SK-N-SH (cell line): Measurements from ENCODE around the gene CYP2W1. TPM values are rescaled to one million over a fixed set of nuclear protein-coding genes. Genes with fewer than 3 reads are reported as not detected.

Experiments
- CTCF ChIA-PET: fragments of 300-600, 350-600 bp; formaldehyde crosslinking; extraction: SDS; loops from one replicate; lab custom pipeline; 2021; lab: Yijun Ruan, JAX
- POLR2A ChIA-PET: fragments of 350-600 bp; sonication (Branson Sonifier 250); formaldehyde crosslinking; extraction: SDS; loops from one replicate; lab custom pipeline; 2020; ENCODE audit warnings: antibody characterized with exemption, inconsistent platforms; lab: Yijun Ruan, JAX
- DNase-seq: peaks from one replicate; pipeline ENCODE4 v3.0.0; 2012
- H2AFZ ChIP-seq: fragments of 200-600 bp; sonication (generic); 2 replicates; pipeline ENCODE4 v1.8.1; 2016; ENCODE audit warnings: antibody characterized with exemption, mild to moderate bottlenecking, low read depth
- H3F3A ChIP-seq: fragments of 200-600 bp; sonication (generic); replicated peaks from 2 replicates; pipeline ENCODE3; 2016; ENCODE audit warnings: antibody characterized with exemption, mild to moderate bottlenecking; ENCODE audit not compliant: insufficient read depth
- H3K27ac ChIP-seq, 2 experiments: fragments of 200-500 bp in 1 of 2; fragments of 200-600 bp in 1 of 2; sonication (Bioruptor generic) in 1 of 2; sonication (generic), shearing (Covaris generic) in 1 of 2; 2 replicates each; pipeline versions ENCODE4 v1.5.1 to v1.6.1; 2014 to 2016; ENCODE audit warnings: low read depth in 2 of 2, inconsistent platforms in 1 of 2, low read length in 1 of 2, mild to moderate bottlenecking in 1 of 2, mixed read lengths in 1 of 2
- H3K27me3 ChIP-seq: fragments of 200-600 bp; sonication (generic), shearing (Covaris generic); 2 replicates; pipeline ENCODE4 v1.6.1; 2016; ENCODE audit warnings: mixed run types; ENCODE audit not compliant: insufficient read depth
- H3K36me3 ChIP-seq, 2 experiments: fragments of 200-500 bp in 1 of 2; fragments of 200-600 bp in 1 of 2; sonication (Bioruptor generic) in 1 of 2; sonication (generic) in 1 of 2; replicated peaks in 1 of 2; 2 replicates each; pipeline versions ENCODE3 to v1.5.1; 2014 to 2016; ENCODE audit warnings: low read length in 1 of 2, mild to moderate bottlenecking in 1 of 2; ENCODE audit not compliant: insufficient read depth in 2 of 2, control insufficient read depth in 1 of 2
- H3K4me1 ChIP-seq, 2 experiments: fragments of 200-500 bp in 1 of 2; fragments of 200-600 bp in 1 of 2; sonication (Bioruptor generic) in 1 of 2; sonication (generic), shearing (Covaris generic) in 1 of 2; 2 replicates each; pipeline versions ENCODE4 v1.5.1 to v1.6.1; 2014 to 2016; ENCODE audit warnings: low read depth in 1 of 2, low read length in 1 of 2, mixed run types in 1 of 2; ENCODE audit not compliant: insufficient read depth in 2 of 2, control insufficient read depth in 1 of 2
- H3K4me2 ChIP-seq: fragments of 200-600 bp; sonication (generic), shearing (Covaris generic); 2 replicates; pipeline ENCODE4 v1.6.1; 2017; ENCODE audit warnings: mixed run types
- H3K4me3 ChIP-seq, 2 experiments: fragments of 200-500 bp in 1 of 2; fragments of 200-600 bp in 1 of 2; sonication (Bioruptor generic) in 1 of 2; sonication (generic), shearing (Covaris generic) in 1 of 2; 2 replicates each; pipeline versions ENCODE4 v1.5.1 to v1.8.1; 2014 to 2016; ENCODE audit warnings: low read depth in 2 of 2, inconsistent platforms in 1 of 2, low read length in 1 of 2, mild to moderate bottlenecking in 1 of 2, mixed read lengths in 1 of 2, moderate library complexity in 1 of 2
- H3K79me2 ChIP-seq: fragments of 200-600 bp; sonication (generic); 2 replicates; pipeline ENCODE4 v1.8.1; 2017; ENCODE audit warnings: mild to moderate bottlenecking; ENCODE audit not compliant: insufficient read depth
- H3K9ac ChIP-seq: fragments of 200-600 bp; sonication (generic); 2 replicates; pipeline ENCODE4 v1.6.1; 2017; ENCODE audit warnings: mixed run types
- H3K9me2 ChIP-seq: fragments of 200-600 bp; sonication (generic); 2 replicates; pipeline ENCODE4 v1.6.1; 2017; ENCODE audit warnings: mixed run types
- H3K9me3 ChIP-seq: fragments of 200-600 bp; sonication (generic); 2 replicates; pipeline ENCODE4 v1.6.1; 2017; ENCODE audit warnings: mixed run types, mild to moderate bottlenecking, moderate library complexity
- H4K20me1 ChIP-seq: fragments of 200-600 bp; sonication (generic); 2 replicates; pipeline ENCODE4 v1.6.1; 2017; ENCODE audit warnings: mild to moderate bottlenecking, mixed run types; ENCODE audit not compliant: insufficient read depth
- CHD2 ChIP-seq: fragments of 150-350 bp; IDR thresholded peaks from 2 replicates; pipeline ENCODE4 v1.6.1; 2018; ENCODE audit warnings: low read length; ENCODE audit not compliant: partially characterized antibody
- CTCF ChIP-seq: fragments of 200-600 bp; sonication (generic); IDR thresholded peaks from 2 replicates; pipeline ENCODE4 v1.6.1; 2017; ENCODE audit warnings: antibody characterized with exemption, mild to moderate bottlenecking, moderate library complexity
- ELF1 ChIP-seq: IDR thresholded peaks from 2 replicates; pipeline ENCODE4 v1.4.0; 2012
- EP300 ChIP-seq, 2 experiments: IDR thresholded peaks; 2 replicates each; pipeline versions ENCODE4 v1.4.0 to v1.6.1; 2012; ENCODE audit warnings: borderline replicate concordance in 1 of 2, low read depth in 1 of 2, low read length in 1 of 2
- EZH2phosphoT487 ChIP-seq: fragments of 200-600 bp; sonication (generic); IDR thresholded peaks from 2 replicates; pipeline ENCODE4 v1.6.1; 2017; ENCODE audit warnings: low read depth, mixed run types, mild to moderate bottlenecking, antibody characterized with exemption, moderate library complexity, borderline replicate concordance
- FOSL2 ChIP-seq: IDR thresholded peaks from 2 replicates; pipeline ENCODE4 v1.4.0; 2012; ENCODE audit warnings: low read depth, mild to moderate bottlenecking, moderate library complexity, borderline replicate concordance
- FOXJ3 ChIP-seq: sonication (generic); formaldehyde crosslinking; IDR thresholded peaks from 2 replicates; pipeline ENCODE4 v1.5.1; 2020; ENCODE audit warnings: mild to moderate bottlenecking, missing genetic modification reagents
- GABPA ChIP-seq: IDR thresholded peaks from 2 replicates; pipeline ENCODE4 v1.4.0; 2012; ENCODE audit warnings: low read depth, mild to moderate bottlenecking
- MAX ChIP-seq: IDR thresholded peaks from 2 replicates; pipeline ENCODE4 v1.4.0; 2012; ENCODE audit warnings: low read depth
- MEF2A ChIP-seq: IDR thresholded peaks from 2 replicates; pipeline ENCODE4 v1.4.0; 2012; ENCODE audit warnings: low read depth, borderline replicate concordance
- MXI1 ChIP-seq: IDR thresholded peaks from 2 replicates; pipeline ENCODE4 v1.6.1; 2012; ENCODE audit warnings: mild to moderate bottlenecking, low read depth, low read length, improper control_type of control experiment
- NFIC ChIP-seq: IDR thresholded peaks from 2 replicates; pipeline ENCODE4 v1.4.0; 2012; ENCODE audit warnings: borderline replicate concordance
- PBX3 ChIP-seq: IDR thresholded peaks from 2 replicates; pipeline ENCODE4; 2012
- POLR2AphosphoS5 ChIP-seq: IDR thresholded peaks from 2 replicates; pipeline ENCODE4 v1.6.1; 2012; ENCODE audit warnings: low read depth, low read length
- RAD21 ChIP-seq: IDR thresholded peaks from 2 replicates; pipeline ENCODE4 v1.6.1; 2012; ENCODE audit warnings: mild to moderate bottlenecking, low read length
- RCOR1 ChIP-seq: fragments of 150-350 bp; IDR thresholded peaks from 2 replicates; pipeline ENCODE4 v1.6.1; 2017; ENCODE audit warnings: antibody characterized with exemption, low read length
- RXRA ChIP-seq: IDR thresholded peaks from 2 replicates; pipeline ENCODE4 v1.4.0; 2012; ENCODE audit warnings: low read depth, mild to moderate bottlenecking, borderline replicate concordance
- SIN3A ChIP-seq: IDR thresholded peaks from 2 replicates; pipeline ENCODE4 v1.6.1; 2012; ENCODE audit warnings: low read depth, mild to moderate bottlenecking, low read length, moderate library complexity, borderline replicate concordance
- SMC3 ChIP-seq: IDR thresholded peaks from 2 replicates; pipeline ENCODE4 v1.6.1; 2012; ENCODE audit warnings: low read depth, low read length, improper control_type of control experiment
- TAF1 ChIP-seq: IDR thresholded peaks from 2 replicates; pipeline ENCODE4 v1.6.1; 2012; ENCODE audit warnings: low read depth, mild to moderate bottlenecking, low read length, moderate library complexity, borderline replicate concordance
- TEAD4 ChIP-seq: IDR thresholded peaks from 2 replicates; pipeline ENCODE4 v1.4.0; 2012; ENCODE audit warnings: mild to moderate bottlenecking, borderline replicate concordance; ENCODE audit not compliant: insufficient read depth
- YY1 ChIP-seq: IDR thresholded peaks from 2 replicates; pipeline ENCODE4 v1.4.0; 2012; ENCODE audit warnings: low read depth, mild to moderate bottlenecking
- ZBTB33 ChIP-seq: IDR thresholded peaks from 2 replicates; pipeline ENCODE4 v1.4.0; 2012; ENCODE audit warnings: low read depth, borderline replicate concordance
- WGBS: methylation state at CpG from one replicate; pipeline ENCODE4 v1.1.6; 2017; ENCODE audit warnings: low lambda C conversion rate; 5-methylcytosine and 5-hydroxymethylcytosine counted together
- polyA plus RNA-seq, 3 experiments: library from polyadenylated mRNA; depleted of rRNA; stranded (reverse); fragments of >200 nt; gene quantifications; 2 replicates each; pipeline ENCODE4 v1.2.3, GENCODE V29; 2012
- TF ChIP-seq, protein P1 (sequence below): fragments of 150-350 bp; IDR thresholded peaks from 2 replicates; pipeline ENCODE4 v1.6.1; 2017; ENCODE audit warnings: antibody characterized with exemption, low read length, low read depth, borderline replicate concordance
- TF ChIP-seq, protein P2 (sequence below): IDR thresholded peaks from 2 replicates; pipeline ENCODE4 v1.4.0; 2012; ENCODE audit warnings: low read depth, borderline replicate concordance

Gene CYP2W1
- polyA plus RNA-seq, 1 of the 3 experiments (the other 2 are of a cell fraction), result 0.10 TPM

DNA sequence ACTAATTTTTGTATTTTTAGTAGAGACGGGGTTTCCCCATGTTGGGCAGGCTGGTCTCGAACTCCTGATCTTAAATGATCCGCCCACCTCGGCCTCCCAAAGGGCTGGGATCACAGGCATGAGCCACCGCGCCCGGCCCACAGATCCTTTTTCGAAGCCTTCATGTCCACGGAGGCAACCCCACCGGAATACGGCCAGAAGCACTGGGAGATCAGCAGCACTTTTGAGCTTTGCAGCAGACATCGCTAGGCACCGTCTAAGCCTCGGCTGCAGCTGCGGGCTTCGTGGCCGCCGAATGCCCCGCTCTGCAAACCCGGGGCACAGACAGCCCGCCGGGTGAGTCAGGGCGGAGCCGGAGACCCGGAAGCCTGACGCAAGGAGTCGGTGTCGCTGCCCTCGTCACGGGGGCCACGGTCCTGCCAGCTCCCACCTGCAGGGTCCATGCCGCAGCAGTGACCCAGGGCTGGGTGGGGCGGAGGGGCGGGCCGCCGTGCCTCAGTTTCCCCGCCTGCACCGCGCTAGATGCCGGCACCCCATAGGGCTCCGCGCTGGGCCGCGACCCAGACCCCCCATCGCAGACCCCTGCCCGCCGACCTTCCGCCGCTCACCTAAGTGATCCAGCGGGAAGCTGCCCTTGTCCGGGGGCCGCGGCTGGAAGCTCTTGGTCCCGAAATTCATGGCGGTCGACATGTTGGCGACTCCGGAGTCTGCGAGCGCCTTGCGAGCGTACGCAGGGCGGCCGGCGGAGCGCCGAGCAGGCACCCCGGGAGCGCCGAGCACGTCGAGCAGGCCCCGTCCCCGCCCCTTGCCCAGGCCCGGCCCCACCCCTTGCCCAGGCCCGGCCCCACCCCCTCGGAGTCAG lies 7.9 kb upstream of the CYP2W1 start, which contains the start of gene COX19:
Gene COX19 (minus strand): TSS at position 730 of the 862 bp plus-strand sequence. CDS start 40 bp downstream, at position 690.
- Histone ChIP-seq H3K9me2 (no peaks in the 10 kb centered on the region), H3K9ac (peak within 1 kb of the TSS; percentile 94), H3K27ac (peak within 1 kb of the TSS; percentile 79 to 91), H3K9me3 (no peaks in the 10 kb centered on the region), H3K4me1 (peaks cover 6 to 12% of the 10 kb centered on the region in 2 experiments; a peak in 2 of 4 replicates), H3K4me2 (peak within 1 kb of the TSS; percentile 88), H3K4me3 (peak within 1 kb of the TSS; percentile 75 to 83), H3K36me3 (peaks cover 20 to 21% of the 10 kb centered on the region in 2 experiments), H3F3A (peaks cover 7% of the 10 kb centered on the region), H4K20me1 (peaks cover 38% of the 10 kb centered on the region), H3K27me3 (no peaks in the 10 kb centered on the region), H3K79me2 (peaks cover 53% of the 10 kb centered on the region), H2AFZ (peak within 1 kb of the TSS; percentile 98)
- CTCF ChIA-PET, result interaction anchor here (0.7 to 8.4 kb wide), 18 partner anchors 10 to 208 kb away, joined by 3 to 134 read pairs (median 4); partner anchors contain the start of gene GPER1
- WGBS, result 2% methylated on average over 24 of the region's 78 CpGs
- DNase-seq, result peak; percentile 100
- POLR2A ChIA-PET, result interaction anchor here (0.6 to 1.4 kb wide), 7 partner anchors 8 to 163 kb away, joined by 3 to 9 read pairs (median 3); a partner anchor contains a TSS
- peak; percentile 96 for TF ChIP-seq YY1
- peak; percentile 90 for TF ChIP-seq TAF1
- TF ChIP-seq TEAD4, result no peak
- TF ChIP-seq EZH2phosphoT487, result no peak
- peak; percentile 36 for TF ChIP-seq MAX
- TF ChIP-seq CHD2, result peak; percentile 84
- TF ChIP-seq, protein P1, sequence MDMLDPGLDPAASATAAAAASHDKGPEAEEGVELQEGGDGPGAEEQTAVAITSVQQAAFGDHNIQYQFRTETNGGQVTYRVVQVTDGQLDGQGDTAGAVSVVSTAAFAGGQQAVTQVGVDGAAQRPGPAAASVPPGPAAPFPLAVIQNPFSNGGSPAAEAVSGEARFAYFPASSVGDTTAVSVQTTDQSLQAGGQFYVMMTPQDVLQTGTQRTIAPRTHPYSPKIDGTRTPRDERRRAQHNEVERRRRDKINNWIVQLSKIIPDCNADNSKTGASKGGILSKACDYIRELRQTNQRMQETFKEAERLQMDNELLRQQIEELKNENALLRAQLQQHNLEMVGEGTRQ, result no peak
- TF ChIP-seq MXI1, result no peak; the same call in 1 of the 2 replicates
- TF ChIP-seq POLR2AphosphoS5, result peak; percentile 96
- TF ChIP-seq SIN3A, result peak; percentile 68; the same call in 1 of the 2 replicates
- TF ChIP-seq RCOR1, result peak; percentile 72
- TF ChIP-seq PBX3, result no peak; the same call in 1 of the 2 replicates
- TF ChIP-seq SMC3, result no peak
- TF ChIP-seq, protein P2, sequence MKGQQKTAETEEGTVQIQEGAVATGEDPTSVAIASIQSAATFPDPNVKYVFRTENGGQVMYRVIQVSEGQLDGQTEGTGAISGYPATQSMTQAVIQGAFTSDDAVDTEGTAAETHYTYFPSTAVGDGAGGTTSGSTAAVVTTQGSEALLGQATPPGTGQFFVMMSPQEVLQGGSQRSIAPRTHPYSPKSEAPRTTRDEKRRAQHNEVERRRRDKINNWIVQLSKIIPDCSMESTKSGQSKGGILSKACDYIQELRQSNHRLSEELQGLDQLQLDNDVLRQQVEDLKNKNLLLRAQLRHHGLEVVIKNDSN, result no peak
- no peak; the same call in none of the 2 replicates for TF ChIP-seq ELF1
- no peak for TF ChIP-seq RAD21
- TF ChIP-seq EP300 (IDR thresholded peaks at IDR 0.05; ENCODE audit: borderline replicate concordance in 1 of 2, low read depth in 1 of 2, low read length in 1 of 2), result no peak
- TF ChIP-seq GABPA, result no peak; the same call in 1 of the 2 replicates
- no peak; the same call in 1 of the 2 replicates for TF ChIP-seq FOSL2
- no peak for TF ChIP-seq MEF2A
- no peak for TF ChIP-seq CTCF
- TF ChIP-seq RXRA, result no peak
- 0 out of 2 replicates have a peak, but pooled peaks have one; percentile 17 for TF ChIP-seq ZBTB33
- TF ChIP-seq FOXJ3, result no peak; the same call in 1 of the 2 replicates
- TF ChIP-seq NFIC, result no peak
